Fibroblast of pulmonary artery (primary cell): Measurements from ENCODE around the gene BROX.

Experiments used
- DNase-seq: peaks from one replicate; pipeline ENCODE4 v3.0.0-alpha.2; 2010; ENCODE audit warnings: low read depth
- H3K4me3 ChIP-seq: replicated peaks from 2 replicates; pipeline ENCODE4 v1.5.1; 2011; ENCODE audit warnings: low read depth, mild to moderate bottlenecking, control low read depth, low read length, moderate library complexity
- CTCF ChIP-seq: IDR thresholded peaks from 2 replicates; pipeline ENCODE4 v1.5.1; 2011; ENCODE audit warnings: mild to moderate bottlenecking, control low read depth, low read length, inconsistent platforms; ENCODE audit errors: missing control alignments

BROX gene

GRCh38 chr1:222691016-222691415 lies 21.3 kb upstream of the BROX start:
- H3K4me3 ChIP-seq, result no peak overlapping the region
- no peak for TF ChIP-seq CTCF
- DNase-seq, result no peak

GRCh38 chr1:222694927-222695326 lies 17.4 kb upstream of the BROX start:
- no peak overlapping the region for H3K4me3 ChIP-seq
- TF ChIP-seq CTCF, result no peak
- DNase-seq, result no peak

GRCh38 chr1:222696741-222697140 lies 15.6 kb upstream of the BROX start:
- no peak for TF ChIP-seq CTCF
- DNase-seq, result no peak
- H3K4me3 ChIP-seq, result no peak overlapping the region

- no peak for TF ChIP-seq CTCF
- H3K4me3 ChIP-seq, result no peak overlapping the region
- no peak for DNase-seq
These were observed 15.2 kb upstream of the BROX start for GRCh38 chr1:222697203-222697602.

GRCh38 chr1:222697826-222698225 lies 14.5 kb upstream of the BROX start:
- TF ChIP-seq CTCF, result no peak
- no peak overlapping the region for H3K4me3 ChIP-seq
- DNase-seq, result peak; percentile 63

- DNase-seq, result no peak
- TF ChIP-seq CTCF, result no peak
- no peak overlapping the region for H3K4me3 ChIP-seq
These were observed 10.2 kb upstream of the BROX start for GRCh38 chr1:222702210-222702609.

GRCh38 chr1:222704260-222704659 lies 8.1 kb upstream of the BROX start:
- no peak for TF ChIP-seq CTCF
- no peak overlapping the region for H3K4me3 ChIP-seq
- DNase-seq, result no peak
